ENCODE measurements around the gene CLCN4.

CLCN4 gene

DNA sequence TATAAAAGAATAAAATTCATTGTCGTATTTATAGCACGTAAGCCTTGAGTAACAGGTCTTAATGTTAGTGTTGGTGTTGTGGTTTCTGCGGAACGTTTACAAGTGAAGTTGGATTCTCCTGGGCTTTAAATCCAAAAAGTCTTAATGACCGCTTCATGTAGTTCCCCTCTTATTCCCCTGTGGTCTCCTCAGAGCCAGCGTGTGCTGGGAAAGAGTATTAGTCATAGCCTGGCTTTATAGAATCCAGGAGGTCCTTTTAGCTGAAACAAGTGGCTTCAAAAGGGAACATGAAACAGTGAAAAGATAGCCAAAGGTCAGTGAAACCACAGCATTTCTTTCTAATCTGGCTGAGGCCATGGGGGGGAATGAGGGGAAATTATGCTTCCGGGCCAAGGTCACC lies 79.1 kb downstream of the CLCN4 start:
- Histone ChIP-seq H3K4me1 (ENCODE audit: control insufficient read depth, insufficient read depth, low read length) (no peaks in the 10 kb centered on the region), H3K36me3 (ENCODE audit: control insufficient read depth in 2 of 2, insufficient read depth in 1 of 2, low read length in 2 of 2) (peaks cover 0 to 15% of the 10 kb centered on the region in 2 experiments; a peak in 1 of 3 replicates), H3K27ac (ENCODE audit: extremely low read depth, low read depth, low read length) (no peak overlapping the region), H3K4me3 (ENCODE audit: low read depth, low read length) (no peak overlapping the region), H3K9me3 (ENCODE audit: control insufficient read depth, insufficient read depth, low read depth, low read length) (no peaks in the 10 kb centered on the region)
- ChIA-PET CTCF (no interaction called here), POLR2A (no interaction called here)
- TF ChIP-seq ZNF48 (tag by site-specific recombination; IDR thresholded peaks at IDR 0.05) (no peak), GFI1B (tag by site-specific recombination; IDR thresholded peaks at IDR 0.05) (no peak), SETDB1 (IDR thresholded peaks at IDR 0.05; ENCODE audit: insufficient read length, low read length) (no peak)
- TF ChIP-seq, protein P1, sequence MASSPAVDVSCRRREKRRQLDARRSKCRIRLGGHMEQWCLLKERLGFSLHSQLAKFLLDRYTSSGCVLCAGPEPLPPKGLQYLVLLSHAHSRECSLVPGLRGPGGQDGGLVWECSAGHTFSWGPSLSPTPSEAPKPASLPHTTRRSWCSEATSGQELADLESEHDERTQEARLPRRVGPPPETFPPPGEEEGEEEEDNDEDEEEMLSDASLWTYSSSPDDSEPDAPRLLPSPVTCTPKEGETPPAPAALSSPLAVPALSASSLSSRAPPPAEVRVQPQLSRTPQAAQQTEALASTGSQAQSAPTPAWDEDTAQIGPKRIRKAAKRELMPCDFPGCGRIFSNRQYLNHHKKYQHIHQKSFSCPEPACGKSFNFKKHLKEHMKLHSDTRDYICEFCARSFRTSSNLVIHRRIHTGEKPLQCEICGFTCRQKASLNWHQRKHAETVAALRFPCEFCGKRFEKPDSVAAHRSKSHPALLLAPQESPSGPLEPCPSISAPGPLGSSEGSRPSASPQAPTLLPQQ (tag by site-specific recombination; IDR thresholded peaks at IDR 0.05): no peak

DNA sequence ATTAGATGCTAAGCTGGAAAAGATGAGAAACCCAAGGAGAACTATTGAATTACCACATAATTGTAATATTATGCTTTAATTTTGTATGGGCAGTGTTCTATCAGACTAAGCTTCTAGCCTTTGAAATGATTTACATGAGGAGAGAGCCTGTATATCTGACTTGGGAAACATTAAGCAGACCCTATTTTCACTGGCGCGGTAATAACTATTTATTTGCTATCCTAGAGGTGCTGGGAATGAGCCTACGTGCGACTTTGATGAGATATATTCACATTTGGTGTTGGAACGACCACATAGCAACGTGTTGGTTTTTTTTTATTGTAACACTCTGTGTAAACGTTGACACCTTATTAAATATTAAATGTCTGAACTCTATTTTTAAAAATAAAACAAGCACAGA lies 80.5 kb downstream of the CLCN4 start:
- no peak for TF ChIP-seq ZNF560 (tag by site-specific recombination; IDR thresholded peaks at IDR 0.05; ENCODE audit: borderline replicate concordance)
- no peak for TF ChIP-seq GLI2 (tag by site-specific recombination; IDR thresholded peaks at IDR 0.05; ENCODE audit: borderline replicate concordance, low read depth)
- TF ChIP-seq, protein P2, sequence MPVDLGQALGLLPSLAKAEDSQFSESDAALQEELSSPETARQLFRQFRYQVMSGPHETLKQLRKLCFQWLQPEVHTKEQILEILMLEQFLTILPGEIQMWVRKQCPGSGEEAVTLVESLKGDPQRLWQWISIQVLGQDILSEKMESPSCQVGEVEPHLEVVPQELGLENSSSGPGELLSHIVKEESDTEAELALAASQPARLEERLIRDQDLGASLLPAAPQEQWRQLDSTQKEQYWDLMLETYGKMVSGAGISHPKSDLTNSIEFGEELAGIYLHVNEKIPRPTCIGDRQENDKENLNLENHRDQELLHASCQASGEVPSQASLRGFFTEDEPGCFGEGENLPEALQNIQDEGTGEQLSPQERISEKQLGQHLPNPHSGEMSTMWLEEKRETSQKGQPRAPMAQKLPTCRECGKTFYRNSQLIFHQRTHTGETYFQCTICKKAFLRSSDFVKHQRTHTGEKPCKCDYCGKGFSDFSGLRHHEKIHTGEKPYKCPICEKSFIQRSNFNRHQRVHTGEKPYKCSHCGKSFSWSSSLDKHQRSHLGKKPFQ (tag by site-specific recombination; IDR thresholded peaks at IDR 0.05): no peak
- TF ChIP-seq, protein P3, sequence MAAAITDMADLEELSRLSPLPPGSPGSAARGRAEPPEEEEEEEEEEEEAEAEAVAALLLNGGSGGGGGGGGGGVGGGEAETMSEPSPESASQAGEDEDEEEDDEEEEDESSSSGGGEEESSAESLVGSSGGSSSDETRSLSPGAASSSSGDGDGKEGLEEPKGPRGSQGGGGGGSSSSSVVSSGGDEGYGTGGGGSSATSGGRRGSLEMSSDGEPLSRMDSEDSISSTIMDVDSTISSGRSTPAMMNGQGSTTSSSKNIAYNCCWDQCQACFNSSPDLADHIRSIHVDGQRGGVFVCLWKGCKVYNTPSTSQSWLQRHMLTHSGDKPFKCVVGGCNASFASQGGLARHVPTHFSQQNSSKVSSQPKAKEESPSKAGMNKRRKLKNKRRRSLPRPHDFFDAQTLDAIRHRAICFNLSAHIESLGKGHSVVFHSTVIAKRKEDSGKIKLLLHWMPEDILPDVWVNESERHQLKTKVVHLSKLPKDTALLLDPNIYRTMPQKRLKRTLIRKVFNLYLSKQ (tag by site-specific recombination; IDR thresholded peaks at IDR 0.05; ENCODE audit: borderline replicate concordance): no peak
- no peak for TF ChIP-seq ZNF404 (tag by site-specific recombination; IDR thresholded peaks at IDR 0.05)
- TF ChIP-seq ZNF114 (tag by site-specific recombination; IDR thresholded peaks at IDR 0.05): no peak
- TF ChIP-seq, protein P4, sequence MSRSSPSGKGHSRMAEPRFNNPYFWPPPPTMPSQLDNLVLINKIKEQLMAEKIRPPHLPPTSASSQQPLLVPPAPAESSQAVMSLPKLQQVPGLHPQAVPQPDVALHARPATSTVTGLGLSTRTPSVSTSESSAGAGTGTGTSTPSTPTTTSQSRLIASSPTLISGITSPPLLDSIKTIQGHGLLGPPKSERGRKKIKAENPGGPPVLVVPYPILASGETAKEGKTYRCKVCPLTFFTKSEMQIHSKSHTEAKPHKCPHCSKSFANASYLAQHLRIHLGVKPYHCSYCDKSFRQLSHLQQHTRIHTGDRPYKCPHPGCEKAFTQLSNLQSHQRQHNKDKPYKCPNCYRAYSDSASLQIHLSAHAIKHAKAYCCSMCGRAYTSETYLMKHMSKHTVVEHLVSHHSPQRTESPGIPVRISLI (tag by site-specific recombination; IDR thresholded peaks at IDR 0.05): no peak
- TF ChIP-seq ZNF555 (tag by site-specific recombination; conservative IDR thresholded peaks at IDR 0.05): no peak
- no peak for TF ChIP-seq ZNF169 (tag by site-specific recombination; IDR thresholded peaks at IDR 0.05)
- no peak for TF ChIP-seq ZNF146 (tag by site-specific recombination; IDR thresholded peaks at IDR 0.05)
- ChIA-PET POLR2A (no interaction called here), CTCF (no interaction called here)
- H3K36me3 ChIP-seq (ENCODE audit: control insufficient read depth in 2 of 2, insufficient read depth in 1 of 2, low read length in 2 of 2): peaks cover 0 to 15% of the 10 kb centered on the region in 2 experiments; a peak in 1 of 3 replicates
- H3K27ac ChIP-seq (ENCODE audit: extremely low read depth, low read depth, low read length): no peak overlapping the region
- H3K4me1 ChIP-seq (ENCODE audit: control insufficient read depth, insufficient read depth, low read length): no peaks in the 10 kb centered on the region
- H3K9me3 ChIP-seq (ENCODE audit: control insufficient read depth, insufficient read depth, low read depth, low read length): no peaks in the 10 kb centered on the region
- H3K4me3 ChIP-seq (ENCODE audit: low read depth, low read length): no peak overlapping the region

DNA sequence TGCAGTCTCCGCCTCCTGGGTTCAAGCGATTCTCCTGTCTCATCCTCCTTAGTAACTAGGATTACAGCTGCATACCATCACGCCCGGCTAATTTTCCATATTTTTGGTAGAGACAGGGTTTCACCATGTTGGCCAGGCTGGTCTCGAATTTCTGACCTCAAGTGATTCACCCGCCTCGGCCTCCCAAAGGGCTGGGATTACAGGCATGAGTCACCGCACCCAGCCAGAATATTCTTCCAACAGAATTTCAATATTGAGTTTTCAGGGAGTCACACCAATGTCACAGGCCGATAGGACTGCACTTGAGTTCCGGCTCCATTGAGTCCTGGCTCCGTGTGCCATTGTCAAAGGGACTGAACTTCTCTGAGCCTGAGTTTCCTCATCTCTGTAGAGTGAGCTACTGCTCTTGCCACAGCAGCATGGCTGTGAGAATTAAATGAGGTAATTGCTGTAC lies 82.9 kb downstream of the CLCN4 start:
- POLR2A ChIA-PET: no interaction called here
- TF ChIP-seq RBAK (tag by site-specific recombination; IDR thresholded peaks at IDR 0.05): no peak
- no peak for TF ChIP-seq GLI2 (tag by site-specific recombination; IDR thresholded peaks at IDR 0.05; ENCODE audit: borderline replicate concordance, low read depth)
- TF ChIP-seq ZFP3 (tag by site-specific recombination; IDR thresholded peaks at IDR 0.05; ENCODE audit: low read depth): no peak
- no peak for TF ChIP-seq ZNF169 (tag by site-specific recombination; IDR thresholded peaks at IDR 0.05)
- TF ChIP-seq KLF9 (tag by site-specific recombination; IDR thresholded peaks at IDR 0.05; ENCODE audit: low read depth): no peak
- TF ChIP-seq ZBTB20 (tag by site-specific recombination; IDR thresholded peaks at IDR 0.05): no peak
- TF ChIP-seq, protein P5, sequence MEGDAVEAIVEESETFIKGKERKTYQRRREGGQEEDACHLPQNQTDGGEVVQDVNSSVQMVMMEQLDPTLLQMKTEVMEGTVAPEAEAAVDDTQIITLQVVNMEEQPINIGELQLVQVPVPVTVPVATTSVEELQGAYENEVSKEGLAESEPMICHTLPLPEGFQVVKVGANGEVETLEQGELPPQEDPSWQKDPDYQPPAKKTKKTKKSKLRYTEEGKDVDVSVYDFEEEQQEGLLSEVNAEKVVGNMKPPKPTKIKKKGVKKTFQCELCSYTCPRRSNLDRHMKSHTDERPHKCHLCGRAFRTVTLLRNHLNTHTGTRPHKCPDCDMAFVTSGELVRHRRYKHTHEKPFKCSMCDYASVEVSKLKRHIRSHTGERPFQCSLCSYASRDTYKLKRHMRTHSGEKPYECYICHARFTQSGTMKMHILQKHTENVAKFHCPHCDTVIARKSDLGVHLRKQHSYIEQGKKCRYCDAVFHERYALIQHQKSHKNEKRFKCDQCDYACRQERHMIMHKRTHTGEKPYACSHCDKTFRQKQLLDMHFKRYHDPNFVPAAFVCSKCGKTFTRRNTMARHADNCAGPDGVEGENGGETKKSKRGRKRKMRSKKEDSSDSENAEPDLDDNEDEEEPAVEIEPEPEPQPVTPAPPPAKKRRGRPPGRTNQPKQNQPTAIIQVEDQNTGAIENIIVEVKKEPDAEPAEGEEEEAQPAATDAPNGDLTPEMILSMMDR (tag by site-specific recombination; IDR thresholded peaks at IDR 0.05): no peak
- no peak for TF ChIP-seq ZBTB48 (tag by site-specific recombination; IDR thresholded peaks at IDR 0.05)
- no peak for TF ChIP-seq ZNF660 (tag by site-specific recombination; IDR thresholded peaks at IDR 0.05)
- TF ChIP-seq ZNF335 (tag by site-specific recombination; conservative IDR thresholded peaks at IDR 0.05): no peak
- TF ChIP-seq, protein P6, sequence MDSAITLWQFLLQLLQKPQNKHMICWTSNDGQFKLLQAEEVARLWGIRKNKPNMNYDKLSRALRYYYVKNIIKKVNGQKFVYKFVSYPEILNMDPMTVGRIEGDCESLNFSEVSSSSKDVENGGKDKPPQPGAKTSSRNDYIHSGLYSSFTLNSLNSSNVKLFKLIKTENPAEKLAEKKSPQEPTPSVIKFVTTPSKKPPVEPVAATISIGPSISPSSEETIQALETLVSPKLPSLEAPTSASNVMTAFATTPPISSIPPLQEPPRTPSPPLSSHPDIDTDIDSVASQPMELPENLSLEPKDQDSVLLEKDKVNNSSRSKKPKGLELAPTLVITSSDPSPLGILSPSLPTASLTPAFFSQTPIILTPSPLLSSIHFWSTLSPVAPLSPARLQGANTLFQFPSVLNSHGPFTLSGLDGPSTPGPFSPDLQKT (IDR thresholded peaks at IDR 0.05; ENCODE audit: borderline replicate concordance, low read depth, low read length): no peak
- TF ChIP-seq ZNF626 (tag by site-specific recombination; IDR thresholded peaks at IDR 0.05): no peak

More for the DNA sequence above, 82.9 kb downstream of the CLCN4 start:
- no peaks in the 10 kb centered on the region for H3K4me1 ChIP-seq (ENCODE audit: control insufficient read depth, insufficient read depth, low read length)
- H3K9me3 ChIP-seq (ENCODE audit: control insufficient read depth, insufficient read depth, low read depth, low read length): no peaks in the 10 kb centered on the region
- H3K4me3 ChIP-seq (ENCODE audit: low read depth, low read length): no peak overlapping the region
- no peak overlapping the region for H3K27ac ChIP-seq (ENCODE audit: extremely low read depth, low read depth, low read length)
- CTCF ChIA-PET: interaction anchor here (0.6 to 2.7 kb wide), 2 partner anchors 49 to 60 kb away, joined by 5 to 8 read pairs; no protein-coding TSS in a partner anchor
- H3K36me3 ChIP-seq (ENCODE audit: control insufficient read depth in 2 of 2, insufficient read depth in 1 of 2, low read length in 2 of 2): peaks cover 0 to 7% of the 10 kb centered on the region in 2 experiments; a peak in 1 of 3 replicates

Measured in HEK293 (cell line).